Left colon (tissue), 2 donors: ENCODE data around the gene SLC1A4. TPM values are rescaled to one million over a fixed set of nuclear protein-coding genes. Genes with fewer than 3 reads are reported as not detected.

Experiments used
- ATAC-seq: fragments of 200-7000 bp; cut with Tn5 transposase; one replicate; pipeline ENCODE4 v1.9.1; 2020; ENCODE audit warnings: mild to moderate bottlenecking, moderate library complexity
- DNase-seq, 2 donors: peaks; one replicate each; pipeline ENCODE4 v3.0.0-alpha.2; 2020
- intact Hi-C, 2 donors: fragments of 100-400 bp; cut with DNase I in 1 of 2; cut with micrococcal nuclease in 1 of 2; formaldehyde crosslinking; loops; one replicate each; pipeline versions ENCODE4 v1.11.2 to v1.14.0; 2022; cut with DNase I, micrococcal nuclease
- long read RNA-seq: library from polyadenylated mRNA; unstranded; transcript quantifications from one replicate; pipeline ENCODE4 v2.0.0, GENCODE V29; 2021
- total RNA-seq, 2 donors: library from RNA; stranded (reverse); fragmentation: NEBNext Ultra II Directional; extraction: Animal tissue kit (Norgen Biotek cat#: 25700); gene quantifications; one replicate each; pipeline ENCODE4 v1.2.1, GENCODE V29; 2021
- donor health status: DM: no; HTN: no; CAD: no.
- donor health status: DM: yes; HTN: yes; CAD: no.

The SLC1A4 gene
- total RNA-seq = 10 to 100 TPM; 10.8 to 12.5 TPM
- long read RNA-seq, full-length matches to known transcripts = 24 of 31 reads
- long read RNA-seq, partial matches to known transcripts = 2 of 31 reads
- long read RNA-seq, other reads (novel, unspliced or antisense) = 5 of 31 reads

DNA sequence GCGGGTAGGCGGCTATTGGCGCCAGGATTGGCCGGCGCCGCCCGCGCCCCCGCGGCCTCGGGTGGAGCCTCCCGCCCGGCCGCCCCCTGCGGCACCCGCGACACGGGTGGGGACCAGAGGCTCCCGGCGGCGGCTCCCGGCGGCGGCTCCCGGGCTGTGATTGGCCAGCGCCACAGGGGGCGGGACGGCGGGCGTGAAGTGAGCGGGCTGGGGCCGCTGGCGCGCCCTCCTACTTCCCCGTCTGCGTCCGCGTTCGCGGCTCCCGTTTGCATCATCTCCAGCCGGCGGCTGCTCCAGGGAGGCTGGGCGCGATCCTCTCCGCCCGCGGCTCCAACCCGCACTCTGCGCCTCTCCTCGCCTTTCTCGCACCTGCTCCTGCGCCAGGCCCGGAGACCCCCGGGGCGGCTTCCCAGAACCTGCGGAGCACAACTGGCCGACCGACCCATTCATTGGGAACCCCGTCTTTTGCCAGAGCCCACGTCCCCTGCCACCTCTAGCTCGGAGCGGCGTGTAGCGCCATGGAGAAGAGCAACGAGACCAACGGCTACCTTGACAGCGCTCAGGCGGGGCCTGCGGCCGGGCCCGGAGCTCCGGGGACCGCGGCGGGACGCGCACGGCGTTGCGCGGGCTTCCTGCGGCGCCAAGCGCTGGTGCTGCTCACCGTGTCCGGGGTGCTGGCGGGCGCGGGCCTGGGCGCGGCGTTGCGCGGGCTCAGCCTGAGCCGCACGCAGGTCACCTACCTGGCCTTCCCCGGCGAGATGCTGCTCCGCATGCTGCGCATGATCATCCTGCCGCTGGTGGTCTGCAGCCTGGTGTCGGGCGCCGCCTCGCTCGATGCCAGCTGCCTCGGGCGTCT is at the start of gene SLC1A4:
SLC1A4 (plus strand) TSS at position 274 of the 856 bp plus-strand sequence; CDS start at position 519, 245 bp downstream.
- peak; percentile 80 for ATAC-seq
- DNase-seq = peak; percentile 85 to 93
- intact Hi-C loops = no loop called here

DNA sequence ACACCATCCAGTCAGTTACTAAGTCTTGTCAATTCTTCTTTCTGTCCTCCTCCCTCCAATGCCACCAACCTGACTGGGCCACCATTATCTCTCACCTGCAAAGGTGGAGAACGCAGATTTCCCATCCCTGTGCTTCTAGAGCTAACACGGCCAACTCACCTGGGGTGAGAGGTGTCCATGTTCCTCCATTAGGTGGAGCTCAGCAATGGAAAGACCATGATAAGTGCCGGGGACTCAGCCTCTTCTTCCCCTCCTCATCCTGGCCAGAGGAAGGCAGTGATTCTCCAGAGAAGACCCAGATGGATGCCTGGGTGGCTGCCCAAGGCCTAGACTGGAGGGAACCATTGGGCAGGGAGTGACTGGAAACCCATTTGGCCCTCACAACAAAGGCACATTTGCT is 48.1 kb upstream of the SLC1A4 start:
- DNase-seq = no peak
- no peak for ATAC-seq
- intact Hi-C loops = no loop called here

DNA sequence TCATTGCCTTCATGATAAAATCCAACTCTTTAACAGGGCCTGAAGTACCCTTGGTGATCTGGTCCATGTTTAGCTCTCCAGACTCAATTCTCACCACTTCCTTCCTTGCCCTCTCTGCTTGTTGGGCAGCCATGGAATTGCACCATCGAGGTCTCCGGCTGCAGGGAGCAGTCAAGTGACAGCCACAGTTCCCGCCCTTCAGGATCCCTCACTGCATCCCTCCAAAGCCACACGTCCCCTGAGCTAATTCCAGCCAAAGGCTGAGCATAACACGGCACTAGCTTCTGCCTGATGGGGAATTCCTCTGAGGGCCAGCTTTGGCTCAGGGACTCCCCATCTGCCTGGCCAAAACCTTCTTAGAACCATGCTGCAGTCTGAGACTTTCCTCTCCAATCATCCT is 47.4 kb upstream of the SLC1A4 start:
- intact Hi-C loops = no loop called here
- DNase-seq = no peak
- no peak for ATAC-seq

DNA sequence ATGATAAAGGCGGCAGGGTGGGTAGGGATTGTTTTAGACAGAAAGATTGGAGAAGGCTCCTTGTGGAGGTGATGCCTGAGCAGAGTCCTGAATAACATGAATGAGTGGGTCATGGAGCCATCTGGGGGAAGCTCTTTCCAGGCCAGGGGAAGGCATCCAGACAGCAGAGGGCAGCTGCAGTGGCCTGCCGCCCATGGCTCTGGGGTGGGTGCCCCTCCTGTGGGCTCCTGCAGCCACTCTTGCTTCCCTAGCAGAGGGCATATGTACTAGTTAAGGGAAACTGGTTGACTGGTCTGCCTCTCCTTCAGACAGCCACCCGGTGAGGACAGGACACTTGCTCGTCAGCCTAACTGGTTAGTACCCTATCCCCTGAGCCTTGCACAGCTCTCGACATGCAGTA is 46.5 kb upstream of the SLC1A4 start:
- no peak for ATAC-seq
- DNase-seq = no peak
- intact Hi-C loops = no loop called here

DNA sequence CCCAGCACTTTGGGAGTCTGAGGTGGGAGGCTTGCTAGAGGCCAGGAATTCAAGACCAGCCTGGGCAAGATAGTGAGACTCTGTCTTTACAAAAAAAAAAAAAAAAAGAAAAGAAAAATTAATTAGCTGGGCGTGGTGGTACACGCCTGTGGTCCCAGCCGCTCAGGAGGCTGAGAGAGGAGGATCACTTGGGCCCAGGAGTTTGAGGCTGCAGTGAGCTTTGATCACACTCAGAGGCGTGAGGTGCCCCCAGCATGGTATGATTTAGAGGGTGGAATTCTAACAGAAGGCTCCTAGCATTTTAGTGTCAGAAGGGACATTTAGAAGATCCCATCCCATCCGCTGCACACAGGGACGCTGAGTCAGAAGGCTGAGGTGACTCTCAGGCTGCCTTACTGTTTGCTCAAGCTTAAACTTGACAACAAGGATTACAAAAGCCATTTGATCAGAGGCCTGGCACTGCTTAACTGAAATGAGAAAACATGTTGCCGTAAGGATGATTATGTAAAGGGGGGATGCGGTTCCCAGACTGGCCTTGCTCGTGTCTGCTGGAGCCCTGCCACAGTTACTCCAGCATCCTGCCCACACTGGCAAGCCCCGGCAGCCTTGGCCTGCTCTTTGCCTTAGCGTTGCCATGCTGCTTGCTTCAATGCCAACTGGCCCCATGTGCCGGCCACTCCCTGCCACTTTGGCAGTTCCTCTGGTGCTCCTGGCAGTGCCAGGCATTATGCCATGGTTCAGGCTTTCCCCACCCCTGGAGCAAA is 45.6 kb upstream of the SLC1A4 start:
- no peak for ATAC-seq
- peak in 1 of 2 donors; percentile 37 for DNase-seq
- intact Hi-C loops = no loop called here

DNA sequence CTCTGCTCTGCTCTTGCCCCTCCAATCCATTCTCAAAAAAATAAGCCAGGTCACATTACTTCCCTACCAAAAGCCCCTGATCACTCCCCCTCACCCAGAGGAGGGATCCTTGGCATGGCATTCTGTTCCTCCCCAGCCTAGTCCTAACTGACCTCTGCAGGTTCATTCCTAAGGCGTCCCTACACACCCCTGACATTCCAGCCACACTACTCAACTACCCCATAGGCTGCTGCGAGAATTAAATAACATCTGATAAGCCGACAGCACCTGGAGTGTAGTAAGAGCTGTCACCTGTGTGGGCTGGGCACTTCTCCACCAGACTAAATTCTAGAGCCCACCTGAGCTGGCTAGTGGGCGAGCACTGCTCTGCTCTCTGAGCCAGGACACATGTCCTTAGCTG is 44.7 kb upstream of the SLC1A4 start:
- ATAC-seq (no peak), DNase-seq (no peak)
- intact Hi-C loops = no loop called here

DNA sequence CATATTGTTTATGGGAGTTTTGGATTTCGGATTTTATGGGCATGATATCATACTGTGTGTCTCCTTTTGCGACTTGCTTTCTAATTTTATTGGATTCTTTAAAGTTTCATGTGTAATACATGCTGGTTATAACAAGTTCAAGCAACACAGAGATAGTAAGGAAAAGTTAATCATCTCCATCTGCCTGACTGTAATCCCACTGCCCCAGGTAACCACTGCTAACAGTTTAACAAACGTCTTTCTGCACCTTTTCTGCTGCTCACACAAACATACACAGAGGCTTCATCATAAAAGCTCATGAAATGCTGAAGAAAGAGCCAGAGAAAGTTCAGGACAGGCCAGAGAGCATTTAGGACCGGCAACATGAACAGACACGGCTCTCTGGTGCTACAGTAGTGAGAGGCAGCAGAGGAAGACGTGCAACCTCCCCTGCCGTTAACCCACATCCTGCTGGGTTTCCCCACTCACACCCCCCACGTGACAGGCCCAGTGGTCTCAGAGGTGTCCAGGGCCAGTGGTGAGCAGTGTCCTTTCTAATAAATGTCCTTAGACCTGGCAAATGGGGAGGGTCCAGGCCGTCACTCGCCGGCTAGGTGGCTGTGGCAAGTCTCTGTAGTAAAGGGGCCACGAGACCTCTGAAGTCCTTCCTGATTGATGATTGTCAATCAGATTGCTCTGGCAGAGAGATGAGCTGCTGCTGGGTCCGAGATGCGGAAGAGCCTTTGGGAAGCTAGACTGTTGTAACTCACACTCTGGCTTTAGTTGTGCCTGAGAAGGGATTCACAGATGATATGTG is 43.0 kb upstream of the SLC1A4 start:
- DNase-seq = peak; percentile 46 to 61
- peak; percentile 50 for ATAC-seq
- intact Hi-C loops = no loop called here

DNA sequence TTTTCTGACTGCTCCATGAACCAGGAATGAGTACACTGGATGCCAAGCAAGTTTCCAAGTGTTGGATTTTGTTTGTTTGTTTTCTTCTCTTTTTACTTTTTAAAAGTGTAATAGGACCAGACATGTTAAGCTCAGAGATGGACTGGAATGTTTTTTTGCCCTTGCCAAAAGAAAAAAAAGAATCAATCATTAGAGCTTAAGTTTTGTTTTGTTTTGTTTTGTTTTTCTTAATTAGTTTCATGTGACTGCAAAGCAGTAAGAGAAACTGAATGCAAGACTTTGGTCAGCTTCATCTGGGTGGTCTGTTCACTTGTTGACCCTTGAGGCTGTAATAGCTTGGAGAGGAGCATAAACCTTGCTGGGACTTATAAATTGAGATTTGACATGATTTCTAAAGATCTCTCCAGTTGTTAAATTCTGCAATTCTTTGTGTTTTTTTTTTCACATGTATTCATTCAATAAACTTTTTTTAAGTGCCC is 42.4 kb upstream of the SLC1A4 start:
- intact Hi-C loops = no loop called here
- ATAC-seq (no peak), DNase-seq (no peak)

DNA sequence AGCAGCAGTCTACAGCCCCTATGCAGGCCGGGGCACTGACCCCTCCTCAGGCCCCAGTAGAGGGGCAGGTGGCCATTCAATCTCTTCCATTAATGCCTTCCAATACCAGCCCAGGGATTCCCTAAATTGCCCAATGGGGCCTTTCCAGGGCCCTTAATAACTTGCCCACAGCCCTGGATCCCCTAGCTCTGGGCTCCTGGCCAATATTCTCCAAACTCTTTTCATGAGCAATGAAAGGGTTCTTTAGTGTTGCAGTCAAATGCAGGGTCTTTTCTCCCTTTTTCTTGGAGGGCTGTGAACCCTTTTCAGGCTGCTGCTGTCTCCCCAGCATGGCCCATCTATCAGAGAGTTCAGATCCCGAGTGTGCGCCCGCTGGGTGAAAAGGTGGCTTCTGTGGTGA is 41.3 kb upstream of the SLC1A4 start:
- DNase-seq (no peak), ATAC-seq (no peak)
- intact Hi-C loops = no loop called here

DNA sequence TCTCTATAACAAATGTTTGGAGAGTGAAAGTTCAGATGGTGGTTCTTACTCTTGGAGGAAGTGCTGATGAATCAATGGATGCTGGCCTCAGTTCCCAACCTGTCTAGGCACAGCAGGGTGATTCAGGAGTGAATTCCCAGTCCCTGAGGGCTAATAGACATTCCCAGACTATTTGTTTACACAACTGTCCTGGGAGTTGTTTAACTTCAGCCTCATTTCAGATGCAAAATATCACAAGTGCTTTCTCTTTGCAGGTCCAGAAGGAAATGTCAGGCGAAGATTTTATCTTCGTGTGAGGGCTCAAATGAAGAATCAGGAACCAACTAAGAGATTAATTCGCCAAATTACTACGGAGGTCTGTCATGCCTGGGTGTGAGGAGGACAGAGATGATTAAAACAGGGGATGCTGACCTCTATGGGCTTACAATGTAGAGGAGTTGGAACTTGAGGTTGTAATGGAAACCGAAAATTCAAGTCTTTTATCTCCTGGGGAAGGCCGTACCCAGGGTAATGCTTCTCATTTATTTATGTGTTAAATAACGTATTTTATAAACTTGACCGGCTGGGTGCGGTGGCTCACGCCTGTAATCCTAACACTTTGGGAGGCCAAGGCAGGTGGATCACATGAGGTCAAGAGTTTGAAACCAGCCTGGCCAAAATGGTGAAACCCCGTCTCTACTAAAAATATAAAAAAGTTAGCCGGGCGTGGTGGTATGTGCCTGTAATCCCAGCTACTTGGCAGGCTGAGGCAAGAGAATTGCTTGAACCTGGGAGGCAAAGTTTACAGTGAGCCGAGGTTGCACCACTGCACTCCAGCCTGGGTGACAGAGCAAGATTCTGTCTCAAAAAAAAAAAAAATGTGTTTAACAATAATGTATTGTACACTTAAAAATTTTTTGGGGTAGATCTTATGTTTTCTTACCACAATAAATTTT is 38.7 kb upstream of the SLC1A4 start:
- ATAC-seq = no peak
- intact Hi-C loops = no loop called here
- DNase-seq = no peak

DNA sequence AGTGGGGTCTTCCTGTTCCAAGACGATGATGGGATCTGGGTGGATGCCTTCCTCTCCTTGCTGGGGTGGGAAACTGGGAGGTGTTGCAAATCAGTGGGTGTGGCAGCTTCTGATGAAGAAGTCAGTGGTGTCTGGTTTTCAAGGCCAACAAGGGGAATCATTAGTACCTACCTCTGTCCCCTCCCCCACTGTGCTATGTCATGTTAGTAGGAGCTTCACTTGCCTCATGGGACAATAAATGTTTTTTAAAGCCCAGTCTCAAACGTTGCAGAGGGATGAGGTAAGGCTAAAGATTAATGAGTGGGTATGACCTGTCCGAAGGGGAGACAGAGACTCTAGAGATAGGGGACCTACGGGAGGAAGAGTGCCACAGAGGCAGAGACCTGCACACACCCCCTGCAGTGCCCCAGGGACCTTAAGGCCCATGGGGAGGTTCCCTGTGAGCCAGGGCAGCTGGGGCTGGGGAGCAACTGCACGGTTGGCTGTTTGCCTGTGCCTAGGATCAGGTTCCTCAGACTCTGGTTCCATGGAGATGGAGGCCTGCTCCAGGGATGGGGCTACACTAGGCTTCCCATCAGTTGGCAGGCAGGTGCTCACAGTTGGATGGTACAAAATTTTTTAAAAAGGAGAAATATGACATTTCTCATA is 37.8 kb upstream of the SLC1A4 start:
- intact Hi-C loops = no loop called here
- DNase-seq (no peak), ATAC-seq (no peak)

DNA sequence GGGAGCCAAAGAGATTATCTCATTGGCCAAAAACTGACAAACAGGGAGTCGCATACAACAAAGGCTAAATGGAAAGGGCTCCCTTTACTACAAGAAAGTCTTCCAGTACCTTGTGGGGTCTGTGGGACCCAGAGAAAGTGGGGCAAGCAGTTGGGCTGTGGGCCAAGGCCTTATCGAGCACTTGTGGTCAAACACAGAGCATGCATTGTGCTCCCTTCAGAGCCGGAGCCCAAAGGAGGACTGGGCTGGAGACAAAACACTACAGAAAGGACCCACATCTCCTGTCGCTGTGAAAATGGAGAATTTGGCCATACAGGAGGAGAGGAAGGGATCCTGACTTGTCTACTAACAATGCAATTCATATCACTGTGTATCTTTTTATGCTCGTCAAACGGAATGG is 37.1 kb upstream of the SLC1A4 start:
- DNase-seq (no peak), ATAC-seq (no peak)
- intact Hi-C loops = no loop called here

DNA sequence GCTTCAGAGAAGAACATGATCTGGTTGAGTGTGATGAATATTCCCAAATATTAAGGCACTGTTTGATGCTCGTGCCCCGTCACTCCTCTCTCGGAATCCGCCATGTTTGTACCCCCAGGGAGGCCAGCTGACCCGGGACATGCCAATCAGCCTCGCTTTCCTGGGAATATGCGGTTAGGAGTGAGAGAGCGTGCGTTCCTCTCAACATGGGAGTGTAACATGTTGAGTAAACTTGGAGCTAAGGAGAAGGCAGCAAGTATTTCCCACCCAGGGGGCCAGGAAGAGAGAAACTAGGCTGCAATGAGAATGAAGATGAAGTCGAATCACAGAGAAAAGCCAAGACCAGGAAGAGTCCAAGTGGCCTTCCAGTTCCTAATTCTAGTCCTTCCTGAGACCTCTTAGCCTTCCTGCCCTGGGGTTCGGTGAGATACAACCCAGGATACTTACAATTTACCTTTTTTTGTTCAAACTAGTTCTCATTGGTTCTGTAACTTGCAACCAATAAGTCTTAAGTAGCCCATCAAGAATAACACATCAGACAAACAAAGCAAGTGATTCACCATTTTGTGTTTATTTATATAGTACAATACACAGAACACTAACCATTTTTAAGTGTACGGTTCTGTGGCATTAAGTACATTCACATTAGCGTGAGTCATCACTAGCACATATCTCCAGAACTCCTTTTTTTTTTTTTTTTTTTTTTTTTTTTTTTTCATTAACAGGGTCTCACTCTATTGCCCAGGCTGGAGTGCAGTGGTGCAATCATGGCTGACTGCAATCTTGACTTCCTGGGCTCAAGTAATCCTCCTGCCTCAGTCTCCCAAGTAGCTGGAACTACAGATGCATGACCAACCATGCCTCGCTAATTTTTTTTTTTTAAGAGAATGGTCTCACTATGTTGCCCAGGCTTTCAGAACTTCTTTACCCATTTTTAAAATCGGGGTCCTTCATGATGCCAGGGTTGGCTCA is 36.4 kb upstream of the SLC1A4 start:
- DNase-seq (no peak), ATAC-seq (no peak)
- intact Hi-C loops = no loop called here

DNA sequence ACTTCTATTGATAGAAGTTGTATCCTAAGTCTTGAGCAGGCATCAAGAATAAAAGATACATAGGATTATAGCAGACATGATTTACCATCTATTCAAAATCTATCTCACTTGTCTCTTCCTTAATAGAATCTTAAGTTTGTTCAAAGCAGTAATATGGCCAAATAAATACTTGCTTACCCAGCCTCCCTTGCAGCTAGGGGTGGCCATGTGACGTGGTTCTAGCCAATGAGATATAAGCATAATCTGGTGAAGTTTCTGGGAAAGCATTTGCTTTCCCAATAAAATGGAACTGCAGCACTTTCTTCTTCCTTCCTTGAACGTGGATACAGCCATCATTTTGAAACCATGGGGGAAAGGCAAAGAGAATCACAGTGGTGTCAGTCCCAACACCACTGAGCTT is 33.7 kb upstream of the SLC1A4 start:
- intact Hi-C loops = no loop called here
- DNase-seq (no peak), ATAC-seq (no peak)

DNA sequence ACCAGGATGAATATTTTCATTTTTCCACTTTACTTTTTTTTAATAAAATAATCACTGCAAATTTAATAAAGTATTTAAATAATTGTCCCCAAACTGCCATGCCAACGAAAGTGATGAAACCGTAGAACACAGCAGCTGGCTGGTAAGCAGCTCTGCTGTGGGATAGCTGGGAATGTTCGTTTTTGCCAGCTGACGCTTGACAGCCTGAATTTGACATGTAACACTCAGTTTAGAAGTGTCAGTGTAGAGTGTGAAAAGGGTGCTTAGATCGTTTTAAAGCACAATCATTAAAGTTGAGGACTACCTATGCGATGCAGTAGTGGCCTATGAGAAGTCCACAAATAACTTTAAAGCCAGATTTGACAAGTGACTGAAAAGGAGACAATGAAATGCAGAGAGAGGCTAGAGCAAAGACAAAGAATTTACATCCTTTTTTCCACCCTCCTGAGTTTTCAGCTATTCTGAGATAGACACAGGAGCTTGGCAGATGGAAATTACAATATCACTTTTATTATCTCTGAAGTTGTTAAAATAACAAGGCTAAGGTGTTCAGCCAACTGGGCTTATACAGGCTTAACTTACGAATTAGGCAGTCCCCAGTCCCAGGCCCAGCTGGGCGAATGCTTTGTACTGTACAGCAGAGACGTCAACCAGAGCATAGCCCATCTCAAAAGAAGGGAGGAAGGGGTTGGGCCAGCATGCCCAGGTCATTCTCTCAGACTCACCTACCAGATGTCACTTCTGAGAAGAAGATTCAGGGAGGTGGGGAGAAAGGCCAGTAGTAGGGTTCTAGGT is 31.9 kb upstream of the SLC1A4 start:
- no peak for DNase-seq
- intact Hi-C loops = no loop called here
- no peak for ATAC-seq

DNA sequence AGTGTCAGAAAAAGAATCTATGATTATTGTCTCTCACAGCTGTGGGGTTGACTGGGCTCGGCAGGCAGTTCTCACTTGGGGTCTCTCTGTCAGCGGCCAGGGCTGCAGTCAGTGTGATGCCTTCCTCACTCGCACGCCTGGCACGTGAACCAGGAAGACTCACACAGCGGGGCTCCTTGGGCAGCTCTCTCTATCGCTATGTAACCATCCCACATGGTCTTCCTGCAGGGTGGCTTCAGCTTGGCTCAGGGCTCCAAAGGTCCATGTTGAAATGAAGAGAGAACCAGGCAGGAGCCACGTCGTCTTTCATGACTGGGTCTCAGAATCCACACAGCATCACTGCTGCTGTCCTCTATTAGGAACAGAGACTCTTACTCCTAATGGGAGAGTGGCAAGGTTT is 30.6 kb upstream of the SLC1A4 start:
- ATAC-seq = peak; percentile 29
- intact Hi-C loops = no loop called here
- DNase-seq = no peak
